GM21619 (cell line): ENCODE measurements around the gene KLHL35.
"Not testable (repeated sequence)": the region's sequence is repeated elsewhere in the genome, so short reads cannot be mapped to it uniquely, and the experiment has no call there.

Source experiments
- ATAC-seq: cut with Tn5 transposase; IDR thresholded peaks from one replicate; pipeline ENCODE4 v1.9.1; 2021; ENCODE audit not compliant: unreplicated experiment

The KLHL35 gene

GRCh38 chr11:75426720-75427086 lies 6.3 kb downstream of the KLHL35 start:
- no peak for ATAC-seq

- ATAC-seq = no peak
Observed at GRCh38 chr11:75425422-75425821, 7.6 kb downstream of the KLHL35 start.

DNA sequence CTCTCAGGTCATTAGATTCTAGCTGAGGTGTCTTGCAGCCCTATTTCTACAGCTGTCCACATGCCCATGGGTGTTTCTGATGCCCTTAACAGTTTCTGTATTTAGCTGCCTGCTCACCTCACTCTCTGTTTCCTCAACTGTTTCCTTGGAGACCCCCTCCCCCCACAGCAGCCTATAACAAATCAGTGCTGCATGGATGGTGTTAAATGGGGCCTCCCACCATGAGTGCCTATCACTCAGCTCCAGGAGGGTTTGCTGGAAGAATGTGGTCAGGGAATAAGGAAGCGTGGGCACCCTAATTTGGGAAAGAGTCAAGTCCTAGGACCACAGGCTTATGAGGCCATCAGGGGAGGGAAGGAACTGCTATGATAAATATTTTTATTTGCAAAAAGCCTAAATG lies 8.6 kb downstream of the KLHL35 start:
- ATAC-seq = no peak

- no peak for ATAC-seq
Observed at GRCh38 chr11:75423721-75424120, 9.3 kb downstream of the KLHL35 start.

DNA sequence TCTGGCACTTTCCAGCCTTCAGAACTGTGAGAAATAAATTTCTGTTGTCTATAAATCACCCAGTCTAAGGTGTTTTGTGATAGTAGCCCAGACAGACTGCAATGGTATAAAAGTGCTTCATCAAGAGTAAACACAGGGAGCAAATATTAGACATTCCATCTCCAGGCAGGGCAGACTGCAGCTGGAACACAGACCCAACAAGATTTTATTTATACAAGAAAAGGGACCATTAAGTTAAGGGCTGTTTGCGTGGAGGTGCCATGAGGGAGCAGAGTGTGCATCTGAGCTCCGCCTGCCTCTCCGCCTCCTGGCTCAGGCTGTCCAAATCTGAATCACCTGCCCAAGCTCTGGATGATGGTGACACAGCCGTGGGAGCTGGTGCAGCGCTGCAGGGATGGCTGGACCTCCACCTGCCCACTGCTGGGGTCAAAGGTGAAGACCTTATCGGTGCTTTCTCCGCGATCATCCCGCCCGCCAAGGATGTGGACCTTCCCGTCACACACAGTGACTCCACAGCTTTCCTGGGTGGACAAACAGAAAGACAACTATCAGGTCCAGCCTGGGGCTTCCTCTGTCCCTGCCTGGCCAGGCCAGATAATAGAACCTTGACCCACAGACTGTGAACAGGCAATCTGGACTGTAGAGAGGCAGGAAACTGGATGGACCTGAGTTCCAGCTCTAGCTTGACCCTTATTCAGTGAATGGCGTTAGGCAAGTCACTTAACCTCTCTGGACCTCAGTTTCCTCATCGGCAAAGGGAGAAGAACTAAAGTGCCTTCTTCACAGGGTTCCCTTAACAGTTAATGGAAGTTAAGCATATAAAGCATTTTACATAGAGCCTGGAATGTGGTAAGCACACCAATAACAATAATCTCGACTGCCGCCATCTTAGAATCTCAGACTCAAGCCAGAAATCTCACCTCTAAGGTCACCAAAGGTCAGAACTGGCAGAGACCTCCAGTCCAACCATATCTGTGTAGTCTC lies 10.5 kb downstream of the KLHL35 start:
- ATAC-seq = no peak

GRCh38 chr11:75421902-75422247 lies 11.1 kb downstream of the KLHL35 start:
- no peak for ATAC-seq

DNA sequence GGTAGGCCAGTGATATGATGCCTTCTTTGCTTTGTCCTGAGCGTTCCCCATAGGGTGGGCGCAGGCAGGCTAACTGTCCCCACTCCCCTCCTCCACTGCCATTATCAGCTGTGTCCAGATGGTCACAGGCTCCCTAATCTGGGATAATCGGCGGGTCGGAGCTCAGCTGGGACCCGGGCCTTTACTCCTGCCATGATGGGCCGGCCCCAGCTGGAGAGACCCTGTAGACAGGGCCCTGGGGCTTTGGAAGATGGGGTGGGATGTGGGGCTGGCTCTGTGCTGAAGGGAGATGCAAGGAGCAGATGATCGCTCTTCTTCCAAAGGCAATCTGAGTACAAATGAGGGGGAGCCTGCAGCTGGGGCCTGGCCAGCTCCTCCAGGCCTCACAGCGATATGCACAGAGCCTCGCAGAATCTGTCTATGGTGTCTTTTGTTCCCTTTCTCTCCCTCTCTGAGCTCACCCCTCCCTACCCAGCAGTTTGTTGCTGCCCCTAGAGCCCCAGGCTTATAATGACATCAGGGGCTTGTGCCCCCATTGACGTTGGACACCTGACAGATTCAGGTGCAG lies 11.9 kb downstream of the KLHL35 start:
- ATAC-seq = no peak

DNA sequence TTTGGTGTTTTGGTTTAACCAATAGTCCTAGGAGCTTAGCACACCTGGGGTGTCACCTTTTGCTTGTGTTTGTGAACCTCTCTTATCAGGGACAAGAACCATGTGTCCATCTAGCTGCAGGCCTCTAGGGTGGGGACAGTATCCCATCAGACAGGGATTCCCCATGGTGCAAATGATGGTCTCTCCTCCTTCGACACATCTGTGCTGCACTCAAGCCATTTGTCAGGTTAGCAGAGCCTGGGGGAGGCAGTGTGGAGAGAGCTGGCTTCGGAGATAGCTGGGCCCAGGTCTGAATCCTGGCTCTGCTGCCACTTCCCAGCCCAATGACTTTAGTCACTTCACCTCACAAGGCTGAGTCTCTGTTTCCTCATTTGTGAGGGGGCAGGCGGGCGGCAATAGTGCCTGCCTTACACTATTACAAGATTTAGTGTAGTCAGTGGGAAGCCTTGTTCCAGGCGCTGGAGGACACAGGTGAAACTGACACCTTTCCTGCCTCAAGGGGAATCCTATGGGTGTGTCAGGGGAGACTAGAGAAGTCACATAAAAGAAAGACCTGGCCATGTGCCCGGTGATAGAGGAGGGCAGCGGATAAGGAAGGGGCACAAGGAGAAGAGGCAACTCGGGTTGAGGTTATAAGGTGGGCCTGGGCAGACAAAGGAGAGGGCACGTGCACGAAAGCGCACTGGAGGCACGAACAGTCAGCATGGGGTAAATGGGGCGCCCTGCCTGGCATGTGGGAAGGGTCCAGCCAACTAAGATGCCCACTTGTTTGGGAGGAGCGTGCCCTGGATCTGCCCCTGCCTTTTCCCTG lies 12.6 kb downstream of the KLHL35 start:
- ATAC-seq = no peak

- ATAC-seq = no peak
Observed at GRCh38 chr11:75413864-75414263, 19.1 kb downstream of the KLHL35 start.

DNA sequence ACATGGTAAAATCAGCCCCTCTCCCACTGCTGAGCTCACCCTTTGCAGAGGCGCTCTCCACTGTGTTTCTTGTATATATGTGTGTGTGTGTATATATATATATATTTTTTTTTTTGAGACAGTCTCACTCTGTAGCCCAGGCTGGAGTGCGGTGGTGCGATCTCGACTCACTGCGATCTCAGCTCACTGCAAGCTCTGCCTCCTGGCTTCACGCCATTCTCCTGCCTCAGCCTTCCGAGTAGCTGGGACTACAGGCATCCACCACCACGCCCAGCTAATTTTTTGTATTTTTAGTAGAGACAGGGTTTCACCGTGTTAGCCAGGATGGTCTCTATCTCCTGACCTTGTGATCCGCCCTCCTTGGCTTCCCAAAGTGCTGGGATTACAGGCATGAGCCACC lies 19.9 kb downstream of the KLHL35 start:
- ATAC-seq = not testable (repeated sequence)

DNA sequence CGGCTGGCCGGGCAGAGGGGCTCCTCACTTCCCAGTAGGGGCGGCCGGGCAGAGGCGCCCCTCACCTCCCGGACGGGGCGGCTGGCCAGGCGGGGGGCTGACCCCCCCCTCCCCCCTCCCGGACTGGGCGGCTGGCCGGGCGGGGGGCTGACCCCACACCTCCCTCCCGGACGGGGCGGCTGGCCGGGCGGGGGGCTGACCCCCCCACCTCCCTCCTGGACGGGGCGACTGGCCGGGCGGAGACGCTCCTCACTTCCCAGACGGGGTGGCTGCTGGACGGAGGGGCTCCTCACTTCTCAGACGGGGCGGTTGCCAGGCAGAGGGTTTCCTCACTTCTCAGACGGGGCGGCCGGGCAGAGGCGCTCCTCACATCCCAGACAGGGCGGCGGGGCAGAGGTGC lies 23.0 kb downstream of the KLHL35 start:
- ATAC-seq = not testable (repeated sequence)

DNA sequence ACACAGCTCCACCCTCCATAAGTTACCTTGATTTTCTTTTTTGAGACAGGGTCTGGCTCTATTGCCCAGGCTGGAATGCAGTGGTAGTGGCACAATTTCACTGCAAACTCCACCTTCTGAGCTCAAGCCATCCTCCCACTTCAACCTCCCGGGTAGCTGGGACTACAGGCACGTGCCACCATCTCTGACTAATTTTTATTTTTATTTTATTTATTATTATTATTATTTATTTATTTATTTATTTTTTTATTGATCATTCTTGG lies 24.1 kb downstream of the KLHL35 start:
- ATAC-seq = no peak

GRCh38 chr11:75406338-75406777 lies 26.6 kb downstream of the KLHL35 start:
- ATAC-seq = no peak

GRCh38 chr11:75403983-75404658 lies 28.9 kb downstream of the KLHL35 start:
- ATAC-seq = no peak

DNA sequence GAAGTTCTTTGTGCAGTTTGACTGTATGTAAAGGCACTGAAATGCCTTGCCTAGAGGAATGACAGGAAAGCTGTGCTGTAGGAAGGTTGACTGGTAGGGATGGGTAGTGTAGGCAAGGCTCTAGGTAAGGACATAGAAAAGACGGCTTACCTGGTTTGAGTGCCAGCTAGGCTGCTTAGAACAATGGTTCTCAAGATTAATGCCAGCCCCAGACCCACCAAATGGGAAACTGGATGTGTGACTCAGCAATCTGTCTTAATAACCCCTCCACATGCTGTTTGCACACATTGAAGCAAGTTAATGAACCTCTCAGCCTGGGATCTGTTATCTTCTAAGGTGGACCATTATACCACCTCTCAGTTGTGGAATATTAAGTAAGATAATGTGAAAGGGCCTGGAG lies 30.0 kb downstream of the KLHL35 start:
- no peak for ATAC-seq

DNA sequence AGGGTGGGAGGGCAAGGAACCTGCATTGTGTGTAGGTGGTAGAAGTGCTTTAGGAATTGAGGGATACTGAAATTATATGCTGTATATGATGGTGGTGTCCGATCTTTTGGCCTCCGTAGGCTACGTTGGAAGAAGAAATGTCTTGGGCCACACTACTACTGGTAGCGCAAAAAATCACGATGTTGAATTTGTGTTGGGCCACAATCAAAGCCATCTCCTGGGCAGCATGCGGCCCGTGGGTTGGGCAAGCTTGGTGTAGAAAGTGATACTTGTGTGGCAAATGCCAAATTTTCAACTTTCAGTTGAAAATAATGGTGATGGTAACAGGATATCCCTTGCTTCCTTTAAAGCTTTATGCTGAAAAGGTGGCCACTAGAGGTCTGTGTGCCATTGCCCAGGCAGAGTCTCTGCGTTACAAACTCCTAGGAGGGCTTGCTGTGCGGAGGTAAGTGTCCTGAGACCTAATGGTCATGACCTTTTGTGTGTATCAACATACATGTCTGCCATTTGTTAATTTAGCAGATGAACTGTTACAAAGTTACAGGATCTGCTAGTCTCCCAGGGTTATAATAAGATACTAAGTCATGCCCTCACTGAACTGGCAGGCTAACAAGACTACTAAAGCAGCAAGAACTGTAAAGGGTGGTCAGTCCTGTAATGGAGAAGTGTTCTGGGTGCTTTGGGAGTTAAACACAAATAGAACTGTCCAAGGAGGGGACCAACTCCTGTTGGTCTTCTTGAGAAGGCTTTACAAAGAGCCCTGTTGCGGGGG lies 30.8 kb downstream of the KLHL35 start:
- no peak for ATAC-seq

- no peak for ATAC-seq
Observed at GRCh38 chr11:75400146-75400865, 32.7 kb downstream of the KLHL35 start.

- ATAC-seq = peak; percentile 95
Observed at GRCh38 chr11:75399344-75400145, 33.5 kb downstream of the KLHL35 start, which contains the start of gene RPS3. Gene RPS3 (plus strand): TSS chr11:75399518. CDS start chr11:75399548, 30 bp downstream.

DNA sequence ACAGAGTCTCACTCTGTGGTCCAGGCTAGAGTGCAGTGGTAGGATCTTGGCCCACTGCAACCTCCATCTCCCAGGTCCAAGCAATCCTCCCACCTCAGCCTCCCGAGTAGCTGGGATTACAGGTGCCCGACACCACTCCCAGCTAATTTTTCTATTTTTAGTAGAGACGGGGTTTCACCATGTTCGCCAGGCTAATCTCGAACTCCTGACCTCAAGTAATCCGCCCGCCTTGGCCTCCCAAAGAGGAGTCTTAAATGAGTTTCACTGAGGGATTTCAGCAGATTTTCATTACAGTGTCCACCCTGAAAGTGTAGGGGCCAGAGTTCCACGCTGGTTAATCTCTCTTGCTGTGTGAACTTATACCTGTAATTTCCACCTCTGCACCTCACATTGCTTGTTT lies 34.1 kb downstream of the KLHL35 start:
- no peak for ATAC-seq
